Measurements from ENCODE around the gene GNPAT.

The GNPAT gene

GRCh38 chr1:231311720-231312431, 70.9 kb downstream of the GNPAT start:
- no peak for FAIRE-seq
- no peak for DNase-seq (ENCODE audit: extremely low spot score, insufficient read length, low read depth)

DNA sequence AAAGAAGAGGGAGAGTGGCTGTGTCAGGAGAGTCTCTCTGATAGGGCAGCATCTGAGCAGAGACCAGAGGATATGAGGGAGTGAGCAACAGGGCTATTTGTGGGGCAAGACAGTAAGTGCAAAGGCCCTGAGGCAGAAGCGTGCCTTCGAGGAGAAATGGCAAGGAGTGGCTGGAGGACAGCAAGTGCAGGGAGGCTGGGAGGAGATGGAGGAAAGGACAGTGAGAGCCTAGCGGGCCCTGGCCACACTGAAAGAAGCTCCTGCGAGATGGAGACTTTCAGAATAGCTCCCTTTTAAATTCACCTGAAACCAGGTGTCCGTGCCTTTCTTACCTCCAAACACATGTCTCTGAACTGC, 71.4 kb downstream of the GNPAT start:
- FAIRE-seq = no peak

GRCh38 chr1:231313661-231314060, 72.6 kb downstream of the GNPAT start:
- DNase-seq (ENCODE audit: extremely low spot score, insufficient read length, low read depth) = no peak
- FAIRE-seq = no peak

More for the DNA sequence above, 71.4 kb downstream of the GNPAT start:
- DNase-seq (ENCODE audit: extremely low spot score, insufficient read length, low read depth) = no peak

DNA sequence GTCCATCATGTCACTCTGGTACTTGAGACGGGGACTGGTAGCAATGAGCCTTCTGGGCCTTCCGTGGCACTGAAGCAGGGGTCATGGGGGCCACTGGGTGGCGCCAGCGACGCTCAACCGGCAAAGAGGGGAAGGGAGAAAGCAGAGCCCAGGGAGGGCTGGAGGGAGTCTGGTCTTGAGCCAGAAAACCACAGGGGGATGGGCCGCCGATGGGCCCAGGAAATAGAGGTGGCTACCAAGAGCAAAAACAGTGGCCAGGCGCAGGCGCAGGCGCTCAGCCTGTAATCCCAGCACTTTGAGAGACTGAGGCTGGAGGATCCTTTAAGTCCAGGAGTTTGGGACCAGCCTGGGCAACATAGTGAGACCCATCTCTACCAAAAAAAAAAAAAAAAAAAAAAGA, 74.9 kb downstream of the GNPAT start:
- DNase-seq (ENCODE audit: extremely low spot score, insufficient read length, low read depth) (peak; percentile 8), FAIRE-seq (no peak)

DNA sequence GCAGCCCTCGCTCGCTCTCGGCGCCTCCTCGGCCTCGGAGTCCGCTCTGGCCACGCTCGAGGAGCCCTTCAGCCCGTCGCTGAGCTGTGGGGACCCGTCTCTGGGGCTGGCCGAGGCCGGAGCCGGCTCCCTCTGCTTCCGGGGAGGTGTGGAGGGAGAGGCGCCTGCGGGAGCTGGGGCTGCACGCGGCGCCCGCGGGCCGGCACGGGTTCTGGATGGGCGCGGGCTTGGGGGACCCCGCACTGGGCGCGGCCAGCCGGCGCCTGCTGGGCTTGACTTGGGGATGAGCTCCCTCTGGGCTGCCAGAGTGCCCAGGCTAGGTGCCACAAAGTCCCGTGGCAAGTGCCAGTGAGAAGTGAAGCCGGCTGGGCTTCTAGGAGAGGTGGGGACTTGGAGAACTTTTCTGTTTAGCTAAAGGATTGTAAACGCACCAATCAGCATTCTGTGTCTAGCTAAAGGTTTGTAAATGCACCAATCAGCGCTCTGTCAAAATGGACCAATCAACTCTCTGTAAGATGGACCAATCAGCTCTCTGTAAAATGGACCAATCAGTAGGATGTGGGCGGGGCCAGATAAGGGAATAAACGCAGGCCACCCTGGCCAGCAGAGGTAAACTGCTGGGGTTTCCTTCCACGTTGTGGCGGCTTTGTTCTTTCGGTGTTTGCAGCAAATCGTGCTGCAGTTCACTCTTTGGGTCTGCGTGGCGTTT, 76.4 kb downstream of the GNPAT start:
- DNase-seq (ENCODE audit: extremely low spot score, insufficient read length, low read depth) = no peak
- no peak for FAIRE-seq

DNA sequence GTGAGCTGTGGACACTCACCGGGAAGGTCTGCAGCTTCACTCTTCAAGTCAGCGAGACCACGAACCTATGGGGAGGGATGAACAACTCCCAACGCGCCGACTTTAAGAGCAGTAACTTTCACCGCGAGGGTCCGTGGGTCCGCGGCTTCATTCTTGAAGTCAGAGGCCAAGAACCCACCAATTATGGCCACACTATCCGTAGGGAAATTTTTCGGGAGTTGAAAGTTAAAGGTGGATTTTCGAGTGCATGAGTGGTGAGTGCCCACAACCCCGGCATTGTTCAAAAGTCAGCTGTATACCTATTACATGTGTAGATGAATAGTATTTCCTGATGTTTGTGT, 77.0 kb downstream of the GNPAT start:
- no peak for DNase-seq (ENCODE audit: extremely low spot score, insufficient read length, low read depth)
- FAIRE-seq = no peak

GRCh38 chr1:231318568-231318967, 77.6 kb downstream of the GNPAT start:
- FAIRE-seq = no peak
- no peak for DNase-seq (ENCODE audit: extremely low spot score, insufficient read length, low read depth)

- DNase-seq (ENCODE audit: extremely low spot score, insufficient read length, low read depth) = no peak
- FAIRE-seq = no peak
These were observed 78.1 kb downstream of the GNPAT start for GRCh38 chr1:231319080-231319479.

DNA sequence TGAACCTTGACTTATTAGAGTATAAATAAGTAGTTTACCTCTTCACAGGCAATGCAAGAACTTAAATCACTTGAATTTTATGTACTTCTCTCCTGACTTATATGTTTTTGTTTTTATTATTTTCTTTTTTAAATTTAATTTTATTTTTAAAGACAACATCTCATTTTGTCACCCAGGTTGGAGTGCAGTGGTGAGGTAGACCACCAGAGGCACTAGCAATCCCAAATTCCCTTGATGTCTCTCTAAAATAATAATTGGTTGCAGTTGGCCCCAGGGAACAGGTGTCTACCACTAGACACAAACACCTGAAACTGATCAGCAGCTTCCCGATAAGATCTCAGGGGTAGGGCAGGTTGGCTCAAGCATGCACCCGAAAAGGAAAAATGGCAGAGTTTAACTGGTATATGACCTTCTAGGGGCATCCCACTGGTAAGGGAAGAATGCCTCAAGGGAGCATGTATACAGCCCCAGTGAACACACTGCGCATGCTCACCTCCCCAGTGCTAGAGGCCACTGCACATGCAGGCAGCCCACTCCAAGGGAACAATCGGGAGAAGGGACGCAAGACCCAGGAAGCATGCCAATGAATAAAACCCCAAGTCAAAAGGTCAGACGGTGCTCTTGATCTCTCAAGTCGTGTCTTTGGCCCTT, 82.0 kb downstream of the GNPAT start:
- FAIRE-seq = no peak
- DNase-seq (ENCODE audit: extremely low spot score, insufficient read length, low read depth) = no peak

DNA sequence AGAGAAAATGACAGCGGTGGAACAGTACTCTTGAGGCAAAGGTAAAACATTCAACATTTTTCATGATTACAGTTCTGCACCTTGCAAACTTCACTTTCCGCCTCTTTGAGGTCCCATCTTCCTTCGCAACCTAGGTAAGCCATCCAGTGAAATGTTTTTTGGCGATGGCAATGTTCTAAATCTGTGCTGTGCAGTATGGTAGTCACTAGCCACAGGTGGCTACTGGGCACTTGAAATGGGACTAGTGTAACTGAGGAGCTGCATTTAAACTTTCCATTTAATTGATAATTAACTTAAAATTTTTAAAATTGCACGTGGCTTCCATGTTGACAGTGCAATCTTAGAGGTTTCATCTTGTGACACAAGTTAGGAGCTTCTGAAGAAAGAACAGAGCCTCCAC, 83.6 kb downstream of the GNPAT start:
- DNase-seq (ENCODE audit: extremely low spot score, insufficient read length, low read depth) (no peak), FAIRE-seq (no peak)

- no peak for FAIRE-seq
- no peak for DNase-seq (ENCODE audit: extremely low spot score, insufficient read length, low read depth)
These were observed 85.2 kb downstream of the GNPAT start for GRCh38 chr1:231326248-231326647.
